HEK293 (cell line): ENCODE measurements around the gene ZNF10.
A peak's percentile ranks its signal among the peaks of the same experiment; 100 is the strongest.

Source experiments
- ATF2 ChIP-seq: fragments of 450-650 bp; formaldehyde crosslinking; IDR thresholded peaks from 2 replicates; pipeline ENCODE4 v1.5.1; 2016; ENCODE audit warnings: missing biosample characterization, missing genetic modification characterization, low read depth
- GFI1B ChIP-seq: fragments of 450-650 bp; formaldehyde crosslinking; IDR thresholded peaks from 2 replicates; pipeline ENCODE4 v1.5.1; 2016; ENCODE audit warnings: missing biosample characterization, missing genetic modification characterization
- GLI4 ChIP-seq: fragments of 450-650 bp; formaldehyde crosslinking; IDR thresholded peaks from 2 replicates; pipeline ENCODE4 v1.5.1; 2016; ENCODE audit warnings: missing biosample characterization, missing genetic modification characterization
- MEIS1 ChIP-seq: sonication (generic); formaldehyde crosslinking; IDR thresholded peaks from 2 replicates; pipeline ENCODE4 v1.8.1; 2022; ENCODE audit warnings: missing genetic modification reagents, mild to moderate bottlenecking, borderline replicate concordance
- OVOL3 ChIP-seq: fragments of 450-650 bp; formaldehyde crosslinking; IDR thresholded peaks from 2 replicates; pipeline ENCODE4 v1.5.1; 2016; ENCODE audit warnings: missing biosample characterization, missing genetic modification characterization
- PRDM2 ChIP-seq: fragments of 450-650 bp; formaldehyde crosslinking; IDR thresholded peaks from 2 replicates; pipeline ENCODE4 v1.5.1; 2016; ENCODE audit warnings: missing biosample characterization, missing genetic modification characterization, borderline replicate concordance
- SP7 ChIP-seq: fragments of 450-650 bp; formaldehyde crosslinking; IDR thresholded peaks from 2 replicates; pipeline ENCODE4 v1.5.1; 2016; ENCODE audit warnings: missing biosample characterization, missing genetic modification characterization
- WT1 ChIP-seq: fragments of 450-650 bp; formaldehyde crosslinking; IDR thresholded peaks from 2 replicates; pipeline ENCODE4 v1.5.1; 2016; ENCODE audit warnings: missing biosample characterization, missing genetic modification characterization
- ZBTB10 ChIP-seq: fragments of 450-650 bp; formaldehyde crosslinking; IDR thresholded peaks from 2 replicates; pipeline ENCODE4 v1.5.1; 2016; ENCODE audit warnings: missing biosample characterization, missing genetic modification characterization
- ZBTB48 ChIP-seq: fragments of 450-650 bp; formaldehyde crosslinking; IDR thresholded peaks from 2 replicates; pipeline ENCODE4 v1.5.1; 2016; ENCODE audit warnings: missing biosample characterization, missing genetic modification characterization
- ZIC2 ChIP-seq: fragments of 450-650 bp; formaldehyde crosslinking; IDR thresholded peaks from 2 replicates; pipeline ENCODE4 v1.5.1; 2016; ENCODE audit warnings: missing biosample characterization, missing genetic modification characterization
- ZNF132 ChIP-seq: fragments of 450-650 bp; formaldehyde crosslinking; IDR thresholded peaks from 2 replicates; pipeline ENCODE4 v1.5.1; 2017; ENCODE audit warnings: missing biosample characterization, missing genetic modification characterization, borderline replicate concordance
- ZNF174 ChIP-seq: fragments of 450-650 bp; formaldehyde crosslinking; IDR thresholded peaks from 2 replicates; pipeline ENCODE4 v1.5.0; 2017; ENCODE audit warnings: missing biosample characterization, mild to moderate bottlenecking, missing genetic modification characterization
- ZNF404 ChIP-seq: fragments of 450-650 bp; formaldehyde crosslinking; IDR thresholded peaks from 2 replicates; pipeline ENCODE4 v1.5.1; 2017; ENCODE audit warnings: missing biosample characterization, missing genetic modification characterization
- ZNF514 ChIP-seq: fragments of 450-650 bp; formaldehyde crosslinking; IDR thresholded peaks from 2 replicates; pipeline ENCODE4 v1.5.1; 2016; ENCODE audit warnings: missing biosample characterization, missing genetic modification characterization
- ZNF549 ChIP-seq: fragments of 450-650 bp; IDR thresholded peaks from 2 replicates; pipeline ENCODE4 v1.5.1; 2018; ENCODE audit warnings: missing biosample characterization, missing genetic modification characterization, mild to moderate bottlenecking, inconsistent platforms, moderate library complexity
- ZNF621 ChIP-seq: fragments of 450-650 bp; formaldehyde crosslinking; IDR thresholded peaks from 2 replicates; pipeline ENCODE4 v1.5.1; 2017; ENCODE audit warnings: missing biosample characterization, missing genetic modification characterization
- ZNF692 ChIP-seq: fragments of 450-650 bp; formaldehyde crosslinking; IDR thresholded peaks from 2 replicates; pipeline ENCODE4 v1.5.1; 2016; ENCODE audit warnings: missing biosample characterization, missing genetic modification characterization
- TF ChIP-seq, protein P1 (sequence below): fragments of 450-650 bp; formaldehyde crosslinking; IDR thresholded peaks from 2 replicates; pipeline ENCODE4 v1.5.1; 2016; ENCODE audit warnings: missing biosample characterization, missing genetic modification characterization
- TF ChIP-seq, protein P2 (sequence below): fragments of 450-650 bp; formaldehyde crosslinking; IDR thresholded peaks from 2 replicates; pipeline ENCODE4 v1.5.1; 2017; ENCODE audit warnings: missing biosample characterization, missing genetic modification characterization
- TF ChIP-seq, protein P3 (sequence below): fragments of 450-650 bp; formaldehyde crosslinking; IDR thresholded peaks from 2 replicates; pipeline ENCODE4 v1.5.1; 2016; ENCODE audit warnings: missing biosample characterization, missing genetic modification characterization

Gene ZNF10

GRCh38 chr12:133130038-133130807 lies at the start of gene ZNF10, which contains the start of gene ZNF891 (continued):
- TF ChIP-seq ZNF549 (tag by site-specific recombination) (0 out of 2 replicates have a peak, but pooled peaks have one; percentile 25), ZNF621 (no peak), ZNF404 (tag by site-specific recombination) (no peak), SP7 (tag by site-specific recombination) (peak; percentile 66; the same call in 1 of the 2 replicates), ATF2 (tag by site-specific recombination) (peak; percentile 92), ZNF692 (tag by site-specific recombination) (peak; percentile 75), ZIC2 (tag by site-specific recombination) (peak; percentile 83), ZNF514 (tag by site-specific recombination) (no peak), ZNF174 (no peak), GFI1B (tag by site-specific recombination) (no peak), ZBTB48 (tag by site-specific recombination) (peak; percentile 78), WT1 (no peak), ZBTB10 (tag by site-specific recombination) (peak; percentile 93), ZNF132 (no peak), GLI4 (no peak), OVOL3 (no peak), MEIS1 (CRISPR knock-in tag) (no peak), PRDM2 (no peak)
- TF ChIP-seq, protein P1, sequence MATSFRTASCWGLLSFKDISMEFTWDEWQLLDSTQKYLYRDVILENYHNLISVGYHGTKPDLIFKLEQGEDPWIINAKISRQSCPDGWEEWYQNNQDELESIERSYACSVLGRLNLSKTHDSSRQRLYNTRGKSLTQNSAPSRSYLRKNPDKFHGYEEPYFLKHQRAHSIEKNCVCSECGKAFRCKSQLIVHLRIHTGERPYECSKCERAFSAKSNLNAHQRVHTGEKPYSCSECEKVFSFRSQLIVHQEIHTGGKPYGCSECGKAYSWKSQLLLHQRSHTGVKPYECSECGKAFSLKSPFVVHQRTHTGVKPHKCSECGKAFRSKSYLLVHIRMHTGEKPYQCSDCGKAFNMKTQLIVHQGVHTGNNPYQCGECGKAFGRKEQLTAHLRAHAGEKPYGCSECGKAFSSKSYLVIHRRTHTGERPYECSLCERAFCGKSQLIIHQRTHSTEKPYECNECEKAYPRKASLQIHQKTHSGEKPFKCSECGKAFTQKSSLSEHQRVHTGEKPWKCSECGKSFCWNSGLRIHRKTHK (tag by site-specific recombination) = no peak
- TF ChIP-seq, protein P2, sequence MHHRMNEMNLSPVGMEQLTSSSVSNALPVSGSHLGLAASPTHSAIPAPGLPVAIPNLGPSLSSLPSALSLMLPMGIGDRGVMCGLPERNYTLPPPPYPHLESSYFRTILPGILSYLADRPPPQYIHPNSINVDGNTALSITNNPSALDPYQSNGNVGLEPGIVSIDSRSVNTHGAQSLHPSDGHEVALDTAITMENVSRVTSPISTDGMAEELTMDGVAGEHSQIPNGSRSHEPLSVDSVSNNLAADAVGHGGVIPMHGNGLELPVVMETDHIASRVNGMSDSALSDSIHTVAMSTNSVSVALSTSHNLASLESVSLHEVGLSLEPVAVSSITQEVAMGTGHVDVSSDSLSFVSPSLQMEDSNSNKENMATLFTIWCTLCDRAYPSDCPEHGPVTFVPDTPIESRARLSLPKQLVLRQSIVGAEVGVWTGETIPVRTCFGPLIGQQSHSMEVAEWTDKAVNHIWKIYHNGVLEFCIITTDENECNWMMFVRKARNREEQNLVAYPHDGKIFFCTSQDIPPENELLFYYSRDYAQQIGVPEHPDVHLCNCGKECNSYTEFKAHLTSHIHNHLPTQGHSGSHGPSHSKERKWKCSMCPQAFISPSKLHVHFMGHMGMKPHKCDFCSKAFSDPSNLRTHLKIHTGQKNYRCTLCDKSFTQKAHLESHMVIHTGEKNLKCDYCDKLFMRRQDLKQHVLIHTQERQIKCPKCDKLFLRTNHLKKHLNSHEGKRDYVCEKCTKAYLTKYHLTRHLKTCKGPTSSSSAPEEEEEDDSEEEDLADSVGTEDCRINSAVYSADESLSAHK = no peak
- TF ChIP-seq, protein P3, sequence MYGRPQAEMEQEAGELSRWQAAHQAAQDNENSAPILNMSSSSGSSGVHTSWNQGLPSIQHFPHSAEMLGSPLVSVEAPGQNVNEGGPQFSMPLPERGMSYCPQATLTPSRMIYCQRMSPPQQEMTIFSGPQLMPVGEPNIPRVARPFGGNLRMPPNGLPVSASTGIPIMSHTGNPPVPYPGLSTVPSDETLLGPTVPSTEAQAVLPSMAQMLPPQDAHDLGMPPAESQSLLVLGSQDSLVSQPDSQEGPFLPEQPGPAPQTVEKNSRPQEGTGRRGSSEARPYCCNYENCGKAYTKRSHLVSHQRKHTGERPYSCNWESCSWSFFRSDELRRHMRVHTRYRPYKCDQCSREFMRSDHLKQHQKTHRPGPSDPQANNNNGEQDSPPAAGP = peak; percentile 45; the same call in 1 of the 2 replicates
